Esophagus squamous epithelium (tissue), 5 donors: ENCODE data around the gene ACOX2. TPM values are rescaled to one million over a fixed set of nuclear protein-coding genes. Genes with fewer than 3 reads are reported as not detected.

Experiments
- DNase-seq: peaks from one replicate; lab custom pipeline; 2025; lab: John Stamatoyannopoulos, UW
- H3K27ac ChIP-seq, 4 donors: fragments of 200-600 bp; sonication (generic); one replicate each; pipeline ENCODE4 v1.5.1; 2016 to 2019; ENCODE audit warnings: mild to moderate bottlenecking in 1 of 4
- H3K27me3 ChIP-seq, 4 donors: fragments of 200-600 bp; sonication (generic); 1 replicate in 3 of 4; 2 replicates in 1 of 4; pipeline versions ENCODE4 v1.5.1 to v1.6.0; 2017 to 2021; ENCODE audit warnings: antibody characterized with exemption in 1 of 4
- H3K36me3 ChIP-seq, 3 donors: fragments of 200-600 bp; sonication (generic); one replicate each; pipeline ENCODE4 v1.5.1; 2016 to 2019
- H3K4me1 ChIP-seq, 3 donors: fragments of 200-600 bp; sonication (generic); one replicate each; pipeline ENCODE4 v1.5.1; 2017 to 2019
- H3K4me3 ChIP-seq, 4 donors: fragments of 200-600 bp; sonication (generic); 1 replicate in 3 of 4; 2 replicates in 1 of 4; pipeline ENCODE4 v1.5.1; 2016 to 2019; ENCODE audit warnings: mild to moderate bottlenecking in 2 of 4, moderate library complexity in 1 of 4
- H3K9me3 ChIP-seq, 3 donors: fragments of 200-600 bp; sonication (generic); one replicate each; pipeline ENCODE4 v1.5.1; 2016 to 2019
- POLR2A ChIP-seq, 4 donors: fragments of 450-650 bp; IDR thresholded peaks; one replicate each; pipeline ENCODE4 v1.6.1; 2017; ENCODE audit warnings: antibody characterized with exemption in 4 of 4, mild to moderate bottlenecking in 4 of 4, moderate library complexity in 3 of 4
- WGBS, 2 donors: methylation state at CpG; one replicate each; pipeline ENCODE4 v1.1.5; 2018; 5-methylcytosine and 5-hydroxymethylcytosine counted together
- intact Hi-C: fragments of 100-400 bp; cut with DNase I; formaldehyde crosslinking; loops from one replicate; pipeline ENCODE4 v1.15.0; 2022
- total RNA-seq, 4 donors: library from RNA; depleted of rRNA; stranded (reverse); fragments of >200 nt; gene quantifications; one replicate each; pipeline ENCODE4 v1.1.0, GENCODE V29; 2016
- TF ChIP-seq, protein P1 (sequence below), 6 experiments: fragments of 450-650 bp in 4 of 6; fragments of 200-600 bp in 2 of 6; sonication (generic) in 2 of 6; IDR thresholded peaks; one replicate each; pipeline ENCODE4 v1.5.1; 2016 to 2019; ENCODE audit warnings: antibody characterized with exemption in 6 of 6, mild to moderate bottlenecking in 4 of 6, moderate library complexity in 4 of 6
- donor health status: DM: yes; HTN: yes; CAD: no.

Gene ACOX2
- total RNA-seq, 4 donors from 2014 or later = 5.3 to 14.1 (median 10.0) TPM

DNA sequence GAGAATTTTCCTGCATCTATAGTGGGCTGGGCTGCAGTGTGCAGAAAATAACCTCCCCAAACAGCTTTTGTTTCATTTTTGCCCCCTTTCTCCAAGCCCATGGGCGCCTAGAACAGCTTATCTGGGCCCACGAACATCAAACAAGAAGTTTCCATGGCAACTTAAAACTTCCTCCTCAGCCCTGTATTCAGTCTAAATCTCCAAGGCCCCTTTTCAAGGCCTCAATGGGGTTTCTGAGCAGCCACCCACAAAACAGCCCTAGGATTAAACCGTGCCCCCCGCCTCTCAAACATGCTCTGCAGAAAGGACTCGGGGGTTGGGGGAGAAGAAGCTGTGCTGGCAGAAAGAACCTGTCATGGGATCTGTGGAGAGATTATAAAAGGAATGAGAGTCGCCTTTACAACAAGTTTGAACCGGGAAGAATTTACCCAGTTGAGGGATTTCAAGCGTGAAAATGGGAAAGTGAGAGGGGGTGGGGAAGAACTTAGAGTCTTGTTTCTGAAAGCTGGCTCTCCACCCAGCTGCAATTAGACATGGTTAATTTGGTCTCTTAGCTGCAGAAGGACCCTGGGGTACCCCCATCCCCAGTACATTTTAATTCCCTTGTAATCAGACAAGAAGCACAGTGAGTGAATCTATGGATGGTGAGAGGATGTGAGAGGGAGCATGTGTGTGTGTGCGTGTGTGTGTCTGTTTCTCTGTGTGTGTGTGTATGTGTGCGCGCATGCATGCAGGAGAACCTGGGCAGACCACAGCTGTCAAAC lies 44.5 kb upstream of the ACOX2 start:
- TF ChIP-seq, protein P1, sequence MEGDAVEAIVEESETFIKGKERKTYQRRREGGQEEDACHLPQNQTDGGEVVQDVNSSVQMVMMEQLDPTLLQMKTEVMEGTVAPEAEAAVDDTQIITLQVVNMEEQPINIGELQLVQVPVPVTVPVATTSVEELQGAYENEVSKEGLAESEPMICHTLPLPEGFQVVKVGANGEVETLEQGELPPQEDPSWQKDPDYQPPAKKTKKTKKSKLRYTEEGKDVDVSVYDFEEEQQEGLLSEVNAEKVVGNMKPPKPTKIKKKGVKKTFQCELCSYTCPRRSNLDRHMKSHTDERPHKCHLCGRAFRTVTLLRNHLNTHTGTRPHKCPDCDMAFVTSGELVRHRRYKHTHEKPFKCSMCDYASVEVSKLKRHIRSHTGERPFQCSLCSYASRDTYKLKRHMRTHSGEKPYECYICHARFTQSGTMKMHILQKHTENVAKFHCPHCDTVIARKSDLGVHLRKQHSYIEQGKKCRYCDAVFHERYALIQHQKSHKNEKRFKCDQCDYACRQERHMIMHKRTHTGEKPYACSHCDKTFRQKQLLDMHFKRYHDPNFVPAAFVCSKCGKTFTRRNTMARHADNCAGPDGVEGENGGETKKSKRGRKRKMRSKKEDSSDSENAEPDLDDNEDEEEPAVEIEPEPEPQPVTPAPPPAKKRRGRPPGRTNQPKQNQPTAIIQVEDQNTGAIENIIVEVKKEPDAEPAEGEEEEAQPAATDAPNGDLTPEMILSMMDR (IDR thresholded peaks at IDR 0.05) = no peak
- TF ChIP-seq POLR2A (IDR thresholded peaks at IDR 0.05) = no peak
- H3K9me3 ChIP-seq = no peaks in the 10 kb centered on the region
- peaks cover 0 to 18% (median 0%) of the 10 kb centered on the region in 4 donors for H3K27me3 ChIP-seq
- no peak overlapping the region for H3K4me3 ChIP-seq
- H3K27ac ChIP-seq = peak overlapping the region in 3 of 4 donors; percentile 9 to 21 (median 11)
- intact Hi-C loops = no loop called here
- WGBS, 2 donors = 36 to 43% methylated on average over 11 of the region's 11 CpGs
- H3K36me3 ChIP-seq = no peaks in the 10 kb centered on the region
- DNase-seq = no peak
- H3K4me1 ChIP-seq = peaks cover 12 to 64% (median 30%) of the 10 kb centered on the region in 3 donors

DNA sequence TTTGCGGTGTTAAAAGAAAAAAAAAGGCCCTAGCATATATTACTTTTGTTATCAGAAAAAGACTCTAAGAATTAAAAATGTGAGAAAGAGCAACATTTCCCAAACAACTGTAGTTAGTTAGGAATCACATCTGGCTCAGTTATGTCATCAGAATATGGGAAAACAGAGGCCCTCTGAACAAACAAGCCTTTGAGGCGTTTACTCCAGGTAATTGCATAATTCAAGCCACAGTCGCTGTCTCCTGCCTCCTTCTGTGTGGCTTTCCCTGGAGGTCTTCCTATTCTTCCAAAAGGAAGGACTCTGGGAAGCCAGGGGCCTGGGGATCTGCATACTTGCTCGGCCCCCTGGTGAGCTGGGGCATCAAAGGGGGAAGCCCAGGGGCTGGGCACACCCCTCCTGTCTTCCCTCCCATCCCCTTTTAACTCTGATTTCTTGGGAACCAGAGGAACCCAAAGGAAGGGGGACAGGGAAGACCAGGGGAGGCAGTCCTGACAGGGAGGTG lies 43.9 kb upstream of the ACOX2 start:
- peaks cover 0 to 12% (median 0%) of the 10 kb centered on the region in 4 donors for H3K27me3 ChIP-seq
- intact Hi-C loops = no loop called here
- H3K4me3 ChIP-seq = no peak overlapping the region
- DNase-seq = no peak
- no peak for TF ChIP-seq POLR2A (IDR thresholded peaks at IDR 0.05)
- TF ChIP-seq, protein P1 (IDR thresholded peaks at IDR 0.05) = no peak
- H3K9me3 ChIP-seq = no peaks in the 10 kb centered on the region
- H3K4me1 ChIP-seq = peaks cover 12 to 65% (median 33%) of the 10 kb centered on the region in 3 donors
- peak overlapping the region in 3 of 4 donors; percentile 9 to 32 (median 21) for H3K27ac ChIP-seq
- H3K36me3 ChIP-seq = no peaks in the 10 kb centered on the region
- WGBS, 2 donors = 66 to 78% methylated on average over 3 to 4 of the region's 4 CpGs

DNA sequence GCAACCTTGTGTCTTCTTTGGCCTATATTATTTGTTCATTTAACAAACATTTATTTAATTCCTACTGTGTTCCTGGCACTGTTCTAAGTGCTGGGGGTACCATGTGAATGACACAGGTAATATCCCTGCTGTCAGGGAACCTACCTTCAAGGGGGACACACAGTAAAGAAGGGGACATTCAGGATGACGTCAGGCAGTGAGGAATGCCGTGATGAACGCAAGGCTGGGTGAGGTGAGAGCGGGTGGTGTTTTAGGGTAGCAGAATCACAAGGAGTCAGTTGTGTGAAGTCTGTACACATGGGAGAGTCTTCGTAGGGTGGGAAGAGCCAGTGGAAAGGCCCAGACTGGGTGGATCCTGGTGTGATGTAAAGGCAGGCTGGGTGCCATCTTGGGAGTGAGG lies 41.9 kb upstream of the ACOX2 start:
- Histone ChIP-seq H3K4me1 (peaks cover 9 to 66% (median 30%) of the 10 kb centered on the region in 3 donors), H3K9me3 (no peaks in the 10 kb centered on the region), H3K27ac (no peak overlapping the region), H3K4me3 (no peak overlapping the region), H3K36me3 (no peaks in the 10 kb centered on the region), H3K27me3 (peaks cover 0 to 5% (median 0%) of the 10 kb centered on the region in 4 donors)
- no peak for DNase-seq
- intact Hi-C loops = no loop called here
- no peak for TF ChIP-seq POLR2A (IDR thresholded peaks at IDR 0.05)
- TF ChIP-seq, protein P1 (IDR thresholded peaks at IDR 0.05) = no peak
- 92 to 96% methylated on average over 4 to 5 of the region's 5 CpGs for WGBS, 2 donors

DNA sequence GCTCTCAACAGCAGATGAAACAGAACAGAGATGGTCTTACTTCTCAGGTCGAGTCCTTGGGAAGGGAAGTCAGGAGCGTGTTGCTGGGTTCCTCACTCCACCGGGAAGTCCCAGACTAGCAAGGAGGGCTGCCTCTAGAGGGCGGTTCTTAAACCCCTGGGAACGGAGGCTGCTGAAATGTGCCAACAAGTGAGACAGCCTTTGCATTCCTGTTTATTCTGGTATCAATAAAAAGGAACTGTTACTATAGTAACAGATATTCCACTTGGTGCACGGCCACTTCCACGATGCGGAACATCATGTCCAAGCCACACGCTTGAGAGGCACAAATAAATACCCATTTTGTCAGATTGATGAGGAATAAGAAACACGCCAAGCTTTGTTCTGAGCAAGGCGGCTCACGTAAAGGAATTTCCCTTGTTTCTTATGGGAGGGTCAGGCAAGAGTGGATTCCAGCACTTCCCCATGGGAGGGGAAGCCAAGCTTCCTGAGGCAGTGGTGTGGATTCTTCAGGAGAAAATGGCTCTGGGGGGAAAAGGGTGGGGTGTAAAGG lies 40.4 kb upstream of the ACOX2 start, which contains the start of gene FAM107A:
FAM107A (minus strand) TSS at position 123 of the 553 bp plus-strand sequence. CDS start 7,531 bp downstream, outside the sequence.
- Histone ChIP-seq H3K27ac (peak within 1 kb of the TSS; percentile 73 to 92 (median 82)), H3K27me3 (peaks cover 0 to 5% (median 0%) of the 10 kb centered on the region in 4 donors), H3K36me3 (no peaks in the 10 kb centered on the region), H3K4me3 (peak within 1 kb of the TSS; percentile 24 to 62 (median 47)), H3K9me3 (no peaks in the 10 kb centered on the region), H3K4me1 (peaks cover 9 to 79% (median 30%) of the 10 kb centered on the region in 3 donors)
- intact Hi-C loops = no loop called here
- 8 to 28% methylated on average over 8 to 12 of the region's 12 CpGs for WGBS, 2 donors
- TF ChIP-seq, protein P1 (IDR thresholded peaks at IDR 0.05) = peak in 3 of 6 experiments; percentile 26 to 34 (median 30)
- TF ChIP-seq POLR2A (IDR thresholded peaks at IDR 0.05) = peak in 2 of 4 donors; percentile 11 to 44
- DNase-seq = no peak
